ENCODE measurements around the gene ANO10. TPM values are rescaled to one million over a fixed set of nuclear protein-coding genes. Genes with fewer than 3 reads are reported as not detected.
"Not testable (repeated sequence)": the region's sequence is repeated elsewhere in the genome, so short reads cannot be mapped to it uniquely, and the experiment has no call there.

ANO10 gene
- total and polyA plus RNA-seq, 11 donors: 8.3 to 29.8 (median 15.8) TPM

DNA sequence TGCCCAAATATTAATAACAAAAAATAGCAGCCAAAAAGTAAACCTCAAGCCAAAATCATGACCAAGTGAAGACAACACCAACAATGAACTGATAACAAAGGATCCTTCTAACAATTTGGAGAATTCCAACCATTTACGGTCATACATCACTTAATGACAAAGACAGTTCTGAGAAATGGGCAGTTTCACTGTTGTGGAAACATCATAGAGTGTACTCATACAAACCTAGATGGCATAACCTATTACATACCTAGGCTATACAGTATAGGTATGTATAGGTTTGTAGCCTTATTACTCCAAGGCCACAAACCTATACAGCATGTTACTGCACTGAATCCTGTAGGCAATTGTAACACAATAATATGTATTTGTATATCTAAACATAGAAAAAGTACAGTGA lies 12.4 kb downstream of the ANO10 start:
- ATAC-seq (no peak), DNase-seq (no peak)
- no peaks in the 10 kb centered on the region for H3K9me3 ChIP-seq
- intact Hi-C loops (cut with DNase I): no loop called here
- no peaks in the 10 kb centered on the region for H3K4me1 ChIP-seq
- no peak overlapping the region for H3K4me3 ChIP-seq
- H3K36me3 ChIP-seq: peaks cover 0 to 13% (median 6%) of the 10 kb centered on the region in 9 donors
- H3K27me3 ChIP-seq: no peaks in the 10 kb centered on the region
- no peak overlapping the region for H3K27ac ChIP-seq
- WGBS, 4 donors: 95 to 100% (median 99%) methylated on average over 1 of the region's 1 CpG
- TF ChIP-seq POLR2A (IDR thresholded peaks at IDR 0.05): no peak
- TF ChIP-seq, protein P1, sequence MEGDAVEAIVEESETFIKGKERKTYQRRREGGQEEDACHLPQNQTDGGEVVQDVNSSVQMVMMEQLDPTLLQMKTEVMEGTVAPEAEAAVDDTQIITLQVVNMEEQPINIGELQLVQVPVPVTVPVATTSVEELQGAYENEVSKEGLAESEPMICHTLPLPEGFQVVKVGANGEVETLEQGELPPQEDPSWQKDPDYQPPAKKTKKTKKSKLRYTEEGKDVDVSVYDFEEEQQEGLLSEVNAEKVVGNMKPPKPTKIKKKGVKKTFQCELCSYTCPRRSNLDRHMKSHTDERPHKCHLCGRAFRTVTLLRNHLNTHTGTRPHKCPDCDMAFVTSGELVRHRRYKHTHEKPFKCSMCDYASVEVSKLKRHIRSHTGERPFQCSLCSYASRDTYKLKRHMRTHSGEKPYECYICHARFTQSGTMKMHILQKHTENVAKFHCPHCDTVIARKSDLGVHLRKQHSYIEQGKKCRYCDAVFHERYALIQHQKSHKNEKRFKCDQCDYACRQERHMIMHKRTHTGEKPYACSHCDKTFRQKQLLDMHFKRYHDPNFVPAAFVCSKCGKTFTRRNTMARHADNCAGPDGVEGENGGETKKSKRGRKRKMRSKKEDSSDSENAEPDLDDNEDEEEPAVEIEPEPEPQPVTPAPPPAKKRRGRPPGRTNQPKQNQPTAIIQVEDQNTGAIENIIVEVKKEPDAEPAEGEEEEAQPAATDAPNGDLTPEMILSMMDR (IDR thresholded peaks at IDR 0.05): no peak

DNA sequence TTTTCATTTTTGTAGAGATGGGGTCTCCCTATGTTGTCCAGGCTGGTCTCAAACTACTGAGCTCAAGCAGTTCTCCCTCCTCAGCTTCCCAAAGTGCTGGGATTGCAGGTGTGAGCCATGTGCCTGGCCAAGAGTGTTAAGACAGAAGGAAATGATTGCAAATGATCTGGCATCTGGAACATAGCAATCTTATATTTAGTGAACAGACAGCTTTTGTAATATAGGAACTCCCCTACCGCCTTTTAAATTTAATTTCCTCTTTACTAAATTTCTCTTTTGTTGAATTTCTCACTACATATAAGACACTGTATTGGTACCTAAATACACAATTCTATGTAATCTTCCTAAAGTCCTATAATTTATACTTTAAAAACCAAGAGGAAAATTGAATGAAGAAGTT lies 13.1 kb downstream of the ANO10 start:
- Histone ChIP-seq H3K4me1 (no peaks in the 10 kb centered on the region), H3K27ac (no peak overlapping the region), H3K9me3 (no peaks in the 10 kb centered on the region), H3K27me3 (no peaks in the 10 kb centered on the region), H3K36me3 (peaks cover 0 to 19% (median 9%) of the 10 kb centered on the region in 9 donors), H3K4me3 (no peak overlapping the region)
- ATAC-seq (no peak), DNase-seq (no peak)
- WGBS, 4 donors: 93 to 98% (median 96%) methylated on average over 1 of the region's 1 CpG
- TF ChIP-seq POLR2A (IDR thresholded peaks at IDR 0.05): no peak
- TF ChIP-seq, protein P1 (IDR thresholded peaks at IDR 0.05): no peak
- intact Hi-C loops (cut with DNase I): no loop called here

DNA sequence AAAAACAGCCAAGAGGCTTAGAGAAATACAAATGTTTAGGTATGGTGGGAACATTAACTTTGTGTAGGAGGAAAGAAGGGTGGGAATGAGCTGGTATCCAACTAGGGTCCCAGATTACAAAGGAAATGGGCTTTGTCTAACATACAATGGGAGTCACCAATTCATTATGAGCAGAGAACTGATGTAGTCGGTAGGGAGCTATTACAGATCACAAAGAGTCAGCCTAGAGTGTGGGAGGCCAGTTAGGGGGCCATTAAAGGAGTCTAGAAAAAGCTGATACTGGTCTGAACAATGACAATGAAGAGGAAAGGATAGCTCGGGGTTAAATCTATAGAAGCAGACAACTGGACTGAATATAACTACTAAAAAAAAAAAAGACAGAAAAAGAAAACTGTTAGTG lies 15.5 kb downstream of the ANO10 start:
- Histone ChIP-seq H3K9me3 (no peaks in the 10 kb centered on the region), H3K36me3 (peaks cover 0 to 35% (median 18%) of the 10 kb centered on the region in 9 donors), H3K27me3 (no peaks in the 10 kb centered on the region), H3K27ac (no peak overlapping the region), H3K4me3 (no peak overlapping the region), H3K4me1 (no peaks in the 10 kb centered on the region)
- TF ChIP-seq POLR2A (IDR thresholded peaks at IDR 0.05): no peak
- TF ChIP-seq, protein P1 (IDR thresholded peaks at IDR 0.05): no peak
- ATAC-seq: no peak
- DNase-seq: no peak
- intact Hi-C loops (cut with DNase I): no loop called here
- 62 to 80% (median 72%) methylated on average over 2 of the region's 2 CpGs for WGBS, 4 donors

DNA sequence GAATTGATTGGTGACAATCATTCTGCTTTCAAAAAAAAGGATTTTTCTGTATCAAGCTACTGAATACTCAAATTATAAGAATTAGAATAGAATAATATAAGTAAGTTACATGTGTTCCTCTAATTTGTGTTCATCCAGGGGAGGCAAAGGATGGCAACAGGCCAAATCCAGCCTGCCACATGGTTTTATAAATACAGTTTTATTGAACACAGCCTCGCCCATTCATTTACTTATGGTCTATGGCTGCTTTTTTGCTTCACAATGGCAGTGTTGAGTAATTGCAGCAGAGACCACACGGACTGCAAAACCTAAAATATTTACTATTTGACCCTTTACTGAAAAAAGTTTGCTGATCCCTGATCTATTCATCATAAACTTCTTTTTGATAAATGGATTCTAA lies 21.9 kb downstream of the ANO10 start:
- intact Hi-C loops (cut with DNase I); H3K27me3 ChIP-seq; H3K4me3 ChIP-seq; H3K4me1 ChIP-seq; H3K27ac ChIP-seq; DNase-seq; ATAC-seq: not testable (repeated sequence)
- Histone ChIP-seq H3K36me3 (peaks cover 0 to 41% (median 12%) of the 10 kb centered on the region in 9 donors), H3K9me3 (peaks cover 0 to 13% (median 0%) of the 10 kb centered on the region in 12 donors)
- WGBS, 4 donors: 90 to 99% (median 91%) methylated on average over 2 of the region's 2 CpGs

DNA sequence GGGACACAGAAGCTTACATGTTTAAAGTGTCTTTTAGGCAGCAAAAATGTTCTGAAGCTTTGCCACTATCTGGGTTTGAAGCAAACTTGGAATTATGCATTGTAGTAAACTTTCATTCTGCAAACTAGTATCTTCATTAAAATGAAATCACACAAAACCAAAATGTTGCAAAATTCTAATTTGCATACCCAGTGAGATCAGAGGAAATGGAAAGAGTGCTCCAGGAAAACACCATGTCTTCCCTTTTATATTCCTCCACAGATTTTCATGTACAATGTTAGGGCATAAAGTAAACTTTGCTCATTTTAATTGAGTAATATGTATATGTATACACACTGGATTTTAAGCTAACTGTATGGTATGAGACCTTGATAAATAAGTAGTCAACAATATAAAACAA lies 23.9 kb downstream of the ANO10 start:
- ATAC-seq: no peak
- Histone ChIP-seq H3K9me3 (peaks cover 0 to 24% (median 0%) of the 10 kb centered on the region in 12 donors), H3K4me1 (no peaks in the 10 kb centered on the region), H3K27ac (no peak overlapping the region), H3K4me3 (no peak overlapping the region), H3K27me3 (no peaks in the 10 kb centered on the region), H3K36me3 (peaks cover 0 to 21% (median 4%) of the 10 kb centered on the region in 9 donors)
- TF ChIP-seq, protein P1 (IDR thresholded peaks at IDR 0.05): no peak
- TF ChIP-seq POLR2A (IDR thresholded peaks at IDR 0.05): no peak
- intact Hi-C loops (cut with DNase I): no loop called here
- DNase-seq: no peak

DNA sequence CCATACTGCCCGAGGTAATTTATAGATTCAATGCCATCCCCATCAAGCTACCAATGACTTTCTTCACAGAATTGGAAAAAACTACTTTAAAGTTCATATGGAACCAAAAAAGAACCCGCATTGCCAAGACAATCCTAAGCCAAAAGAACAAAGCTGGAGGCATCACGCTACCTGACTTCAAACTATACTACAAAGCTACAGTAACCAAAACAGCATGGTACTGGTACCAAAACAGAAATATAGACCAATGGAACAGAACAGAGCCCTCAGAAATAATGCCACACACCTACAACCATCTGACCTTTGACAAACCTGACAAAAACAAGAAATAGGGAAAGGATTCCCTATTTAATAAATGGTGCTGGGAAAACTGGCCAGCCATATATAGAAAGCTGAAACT lies 25.6 kb downstream of the ANO10 start:
- H3K27me3 ChIP-seq; H3K27ac ChIP-seq; intact Hi-C loops (cut with DNase I); ATAC-seq; DNase-seq; H3K4me3 ChIP-seq; H3K4me1 ChIP-seq: not testable (repeated sequence)
- peaks cover 0 to 26% (median 7%) of the 10 kb centered on the region in 9 donors for H3K36me3 ChIP-seq
- WGBS, 4 donors: 85 to 100% (median 97%) methylated on average over 2 to 3 of the region's 3 CpGs
- peaks cover 0 to 24% (median 5%) of the 10 kb centered on the region in 12 donors for H3K9me3 ChIP-seq

DNA sequence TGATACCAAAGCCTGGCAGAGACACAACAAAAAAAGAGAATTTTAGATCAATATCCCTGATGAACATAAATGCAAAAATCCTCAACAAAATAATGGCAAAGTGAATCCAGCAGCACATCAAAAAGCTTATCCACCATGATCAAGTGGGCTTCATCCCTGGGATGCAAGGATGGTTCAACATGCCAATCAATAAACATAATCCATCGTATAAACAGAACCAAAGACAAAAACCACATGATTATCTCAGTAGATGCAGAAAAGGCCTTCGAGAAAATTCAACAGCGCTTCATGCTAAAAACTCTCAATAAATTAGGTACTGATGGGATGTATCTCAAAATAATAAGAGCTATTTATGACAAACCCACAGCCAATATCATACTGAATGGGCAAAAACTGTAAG lies 26.5 kb downstream of the ANO10 start:
- ATAC-seq; intact Hi-C loops (cut with DNase I); H3K4me3 ChIP-seq; H3K4me1 ChIP-seq; H3K27ac ChIP-seq; H3K27me3 ChIP-seq; DNase-seq: not testable (repeated sequence)
- WGBS, 4 donors: 97 to 99% (median 98%) methylated on average over 3 of the region's 3 CpGs
- peaks cover 0 to 24% (median 5%) of the 10 kb centered on the region in 12 donors for H3K9me3 ChIP-seq
- H3K36me3 ChIP-seq: peaks cover 0 to 35% (median 7%) of the 10 kb centered on the region in 9 donors

Data from heart left ventricle (tissue), 16 donors.